Measurements from ENCODE around the gene CKAP2.
"Not testable (repeated sequence)": the region's sequence is repeated elsewhere in the genome, so short reads cannot be mapped to it uniquely, and the experiment has no call there.

Gene CKAP2

GRCh38 chr13:52454820-52455676 is at the start of gene CKAP2:
TSS of gene CKAP2 (plus strand) at chr13:52455478. CDS start at chr13:52455557, 79 bp downstream.
- DNase-seq: peak; percentile 97

- DNase-seq: peak; percentile 12
These were observed 49.3 kb upstream of the CKAP2 start, which contains the start of gene THSD1 for GRCh38 chr13:52405767-52406494. TSS of gene THSD1 (minus strand) at chr13:52406172. CDS start at chr13:52402600, 3,572 bp downstream.

GRCh38 chr13:52406629-52407028 is 48.6 kb upstream of the CKAP2 start:
- DNase-seq: no peak

GRCh38 chr13:52407436-52407835 is 47.8 kb upstream of the CKAP2 start:
- not testable (repeated sequence) for DNase-seq

- not testable (repeated sequence) for DNase-seq
These were observed 47.1 kb upstream of the CKAP2 start for GRCh38 chr13:52408071-52408658.

GRCh38 chr13:52411629-52412028 is 43.6 kb upstream of the CKAP2 start:
- DNase-seq: peak; percentile 65

- DNase-seq: no peak
These were observed 43.1 kb upstream of the CKAP2 start for GRCh38 chr13:52412128-52412527.

GRCh38 chr13:52414051-52414450 is 41.2 kb upstream of the CKAP2 start:
- no peak for DNase-seq

- no peak for DNase-seq
These were observed 40.3 kb upstream of the CKAP2 start for GRCh38 chr13:52414963-52415362.

- no peak for DNase-seq
These were observed 36.2 kb upstream of the CKAP2 start for GRCh38 chr13:52419080-52419479.

- DNase-seq: no peak
These were observed 34.1 kb upstream of the CKAP2 start for GRCh38 chr13:52421216-52421615.

- no peak for DNase-seq
These were observed 27.0 kb upstream of the CKAP2 start for GRCh38 chr13:52428295-52428694.

GRCh38 chr13:52432456-52432855 is 22.8 kb upstream of the CKAP2 start:
- DNase-seq: no peak

- no peak for DNase-seq
These were observed 9.0 kb upstream of the CKAP2 start for GRCh38 chr13:52446265-52446664.

GRCh38 chr13:52447354-52447753 is 7.9 kb upstream of the CKAP2 start:
- peak; percentile 49 for DNase-seq

GRCh38 chr13:52447815-52448552 is 7.3 kb upstream of the CKAP2 start:
- no peak for DNase-seq

GRCh38 chr13:52449331-52450011 is 5.8 kb upstream of the CKAP2 start:
- DNase-seq: no peak

GRCh38 chr13:52450012-52450792 is 5.1 kb upstream of the CKAP2 start, which contains the start of gene VPS36:
TSS of gene VPS36 (minus strand) at chr13:52450634. CDS start at chr13:52450594, 40 bp downstream.
- peak; percentile 96 for DNase-seq

- no peak for DNase-seq
These were observed 4.5 kb upstream of the CKAP2 start for GRCh38 chr13:52450793-52451116.

- DNase-seq: no peak
These were observed 4.0 kb upstream of the CKAP2 start for GRCh38 chr13:52451135-52451804.

GRCh38 chr13:52452470-52452869 is 2.8 kb upstream of the CKAP2 start:
- DNase-seq: no peak
